Right ventricle myocardium inferior (tissue), 1 donor: Measurements from ENCODE around the gene KCNA10. TPM values are rescaled to one million over a fixed set of nuclear protein-coding genes. Genes with fewer than 3 reads are reported as not detected.

Experiments
- ATAC-seq: fragments of 200-7000 bp; cut with Tn5 transposase; one replicate; pipeline ENCODE4 v1.9.1; 2020; ENCODE audit warnings: mild to moderate bottlenecking, moderate library complexity
- DNase-seq: peaks from one replicate; pipeline ENCODE4 v3.0.0; 2021; ENCODE audit errors: missing footprints
- intact Hi-C: fragments of 100-400 bp; cut with DNase I; formaldehyde crosslinking; loops from one replicate; pipeline ENCODE4 v1.11.0; 2022
- total RNA-seq: library from RNA; stranded (reverse); fragmentation: NEBNext Ultra II Directional; extraction: Animal tissue kit (Norgen Biotek cat#: 25700); gene quantifications from one replicate; pipeline ENCODE4 v1.2.1, GENCODE V29; 2021
- donor health status: DM: no; HTN: yes; CAD: no; lungs with severe emphysema.

KCNA10 gene
- total RNA-seq, 1 donor from 2014 or later: not detected

GRCh38 chr1:110488161-110488560 is 30.8 kb downstream of the KCNA10 start:
- DNase-seq (no peak), ATAC-seq (no peak)
- intact Hi-C loops: no loop called here

- intact Hi-C loops: no loop called here
- ATAC-seq (no peak), DNase-seq (no peak)
Measured at GRCh38 chr1:110487726-110488125, 31.2 kb downstream of the KCNA10 start.

DNA sequence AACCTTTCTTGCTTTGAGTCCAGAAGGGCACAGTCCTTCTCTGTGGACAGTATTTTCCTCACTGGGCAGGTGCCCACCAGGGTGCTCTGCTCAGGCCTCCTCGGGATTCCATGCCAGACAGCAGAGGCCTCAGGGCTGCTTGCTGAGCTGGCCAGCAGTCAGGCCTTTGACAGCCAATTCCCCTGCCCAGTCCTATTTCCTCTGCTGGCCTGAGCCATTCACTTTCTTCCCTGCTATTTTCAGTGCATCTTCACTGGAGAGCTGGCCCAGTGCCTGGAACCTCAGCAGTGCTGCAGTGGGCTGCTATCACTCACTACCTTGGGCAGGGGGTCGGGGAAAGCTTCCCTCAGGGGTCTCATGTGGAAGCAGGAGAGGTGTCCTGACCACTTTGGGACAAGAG is 33.2 kb downstream of the KCNA10 start:
- intact Hi-C loops: no loop called here
- ATAC-seq: peak; percentile 41
- DNase-seq: no peak

- intact Hi-C loops: no loop called here
- ATAC-seq: no peak
- no peak for DNase-seq
Measured at GRCh38 chr1:110484801-110485200, 34.2 kb downstream of the KCNA10 start.

- DNase-seq (no peak), ATAC-seq (no peak)
- intact Hi-C loops: no loop called here
Measured at GRCh38 chr1:110483308-110483685, 35.7 kb downstream of the KCNA10 start.

GRCh38 chr1:110482662-110483307 is 36.2 kb downstream of the KCNA10 start:
- DNase-seq (no peak), ATAC-seq (no peak)
- intact Hi-C loops: no loop called here

- intact Hi-C loops: no loop called here
- ATAC-seq (peak; percentile 12), DNase-seq (no peak)
Measured at GRCh38 chr1:110481968-110482623, 36.9 kb downstream of the KCNA10 start.

DNA sequence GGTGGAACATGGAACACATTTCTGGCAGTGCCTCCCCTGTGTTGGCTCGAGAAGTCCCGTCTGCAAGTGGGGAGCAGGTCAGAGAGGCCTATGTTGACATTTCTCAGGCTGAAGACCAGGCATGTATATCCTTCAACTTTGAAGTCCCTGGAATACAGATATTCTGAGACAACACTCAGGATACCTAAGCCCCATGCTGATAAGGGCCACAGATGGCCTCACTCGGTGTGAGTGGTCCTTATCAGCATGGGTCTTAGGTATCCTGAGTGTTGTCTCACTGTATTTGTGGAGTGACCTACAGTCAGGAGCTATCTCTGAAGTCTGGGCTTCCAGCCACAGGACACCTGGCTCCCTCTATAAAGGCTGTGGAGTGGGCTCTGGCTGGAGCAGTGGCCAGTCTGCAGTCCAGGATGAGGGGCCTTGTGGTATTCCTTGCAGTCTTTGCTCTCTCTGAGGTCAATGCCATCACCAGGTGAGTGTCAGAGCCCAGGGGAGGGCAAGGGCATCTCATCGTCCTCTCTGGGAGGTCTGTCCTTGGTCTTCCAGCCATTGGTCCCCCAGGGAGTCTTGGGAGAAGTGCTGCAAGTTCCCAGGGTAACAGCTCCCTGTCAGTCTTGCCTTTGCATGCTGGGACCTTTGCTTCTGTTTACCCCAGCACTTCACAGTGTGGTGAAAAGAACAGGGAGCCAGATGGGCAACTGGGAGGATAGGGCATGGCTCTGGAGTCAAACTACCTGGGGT is 38.4 kb downstream of the KCNA10 start:
- DNase-seq (no peak), ATAC-seq (no peak)
- intact Hi-C loops: no loop called here

GRCh38 chr1:110478886-110479285 is 40.1 kb downstream of the KCNA10 start:
- no peak for DNase-seq

GRCh38 chr1:110477967-110478640 is 40.9 kb downstream of the KCNA10 start:
- ATAC-seq (no peak), DNase-seq (no peak)
- intact Hi-C loops: no loop called here

More at GRCh38 chr1:110478886-110479285, 40.1 kb downstream of the KCNA10 start:
- intact Hi-C loops: no loop called here
- no peak for ATAC-seq

GRCh38 chr1:110477445-110477957 is 41.5 kb downstream of the KCNA10 start:
- ATAC-seq (peak; percentile 2), DNase-seq (no peak)
- intact Hi-C loops: no loop called here

DNA sequence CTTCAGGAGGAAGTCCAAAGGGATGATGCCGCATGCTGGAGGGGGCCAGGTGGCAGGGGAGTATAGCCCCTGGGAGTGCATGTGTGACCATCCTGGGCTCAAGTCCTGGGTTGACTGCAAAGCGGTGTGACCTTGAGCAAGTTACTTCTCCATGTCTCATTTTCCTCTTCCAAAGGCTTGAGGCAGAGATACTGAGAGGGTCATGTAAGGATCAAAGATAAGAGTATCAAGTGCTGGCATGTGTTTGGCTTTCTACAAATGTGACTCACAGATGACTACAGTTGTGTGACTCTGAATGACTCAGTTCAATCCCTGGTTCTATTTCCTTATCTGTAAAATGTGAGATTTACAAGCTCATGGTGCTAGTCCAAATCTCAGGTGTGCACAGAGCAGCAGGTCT is 41.9 kb downstream of the KCNA10 start:
- intact Hi-C loops: no loop called here
- ATAC-seq (peak; percentile 29), DNase-seq (no peak)

DNA sequence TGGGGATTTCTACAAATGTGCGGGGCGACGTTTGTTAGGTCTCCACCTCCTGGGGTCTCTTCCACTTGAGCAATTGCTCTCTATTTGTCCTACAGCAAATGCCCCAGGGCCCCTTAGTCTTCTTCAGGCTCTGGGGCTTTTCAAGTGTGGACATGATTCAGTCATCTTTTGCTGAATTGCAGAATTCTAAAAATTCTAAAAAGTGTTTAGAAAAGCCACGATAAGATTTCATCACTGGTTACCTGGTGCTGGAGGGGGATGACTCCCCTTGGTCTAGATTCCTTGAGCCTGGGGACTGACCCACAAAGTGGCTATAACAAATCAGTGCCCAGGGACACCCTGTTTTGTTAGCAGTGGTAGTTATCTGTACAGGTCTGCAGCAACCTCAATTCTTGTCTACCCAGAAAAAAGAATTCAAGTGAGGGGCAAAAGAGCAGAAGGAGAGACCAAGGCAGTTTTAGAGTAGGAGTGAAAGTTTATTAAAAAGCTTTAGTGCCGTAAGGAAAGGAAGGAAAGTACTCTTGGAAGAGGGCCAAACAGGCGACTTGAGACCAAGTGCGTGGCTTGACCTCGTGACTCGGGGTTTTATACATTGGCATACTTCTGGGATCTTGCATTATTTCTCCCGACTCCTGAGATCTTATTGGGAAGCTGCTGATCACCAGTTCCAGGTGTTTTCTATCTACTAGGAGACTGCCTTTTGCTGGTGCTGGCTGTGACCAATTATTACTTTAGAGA is 42.8 kb downstream of the KCNA10 start:
- no peak for ATAC-seq
- intact Hi-C loops: no loop called here
- no peak for DNase-seq

GRCh38 chr1:110475362-110476027 is 43.5 kb downstream of the KCNA10 start:
- no peak for ATAC-seq
- intact Hi-C loops: no loop called here

GRCh38 chr1:110474444-110474843 is 44.5 kb downstream of the KCNA10 start:
- ATAC-seq: no peak
- intact Hi-C loops: no loop called here
- DNase-seq: no peak

More at GRCh38 chr1:110475362-110476027, 43.5 kb downstream of the KCNA10 start:
- DNase-seq: no peak

GRCh38 chr1:110472546-110472945 is 46.4 kb downstream of the KCNA10 start:
- DNase-seq (no peak), ATAC-seq (no peak)
- intact Hi-C loops: no loop called here

DNA sequence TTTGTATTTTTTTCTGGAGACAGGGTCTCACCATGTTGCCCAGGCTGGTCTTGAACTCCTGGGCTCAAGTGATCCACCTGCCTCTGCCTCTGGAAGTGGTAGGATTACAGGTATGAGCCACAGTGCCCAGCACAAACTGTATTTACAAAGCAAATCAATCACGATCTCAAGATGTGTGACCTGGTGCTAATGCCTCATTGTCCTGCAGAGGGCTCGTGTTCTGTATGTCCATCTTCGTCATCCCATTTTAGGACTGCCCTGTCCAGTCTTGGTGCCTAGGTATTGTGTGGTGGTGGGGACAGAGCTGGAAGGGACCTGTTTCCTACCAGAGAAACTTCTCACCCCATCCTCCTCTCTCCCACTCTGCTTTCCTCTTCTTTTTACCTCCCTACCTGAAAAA is 47.8 kb downstream of the KCNA10 start:
- DNase-seq (no peak), ATAC-seq (no peak)
- intact Hi-C loops: no loop called here
